ENCODE measurements around the gene SEC24A. TPM values are rescaled to one million over a fixed set of nuclear protein-coding genes. Genes with fewer than 3 reads are reported as not detected.
"Not testable (repeated sequence)": the region's sequence is repeated elsewhere in the genome, so short reads cannot be mapped to it uniquely, and the experiment has no call there.

The SEC24A gene
- polyA plus RNA-seq, 6 donors from 2014 or later, result 3.2 to 7.7 (median 5.6) TPM

DNA sequence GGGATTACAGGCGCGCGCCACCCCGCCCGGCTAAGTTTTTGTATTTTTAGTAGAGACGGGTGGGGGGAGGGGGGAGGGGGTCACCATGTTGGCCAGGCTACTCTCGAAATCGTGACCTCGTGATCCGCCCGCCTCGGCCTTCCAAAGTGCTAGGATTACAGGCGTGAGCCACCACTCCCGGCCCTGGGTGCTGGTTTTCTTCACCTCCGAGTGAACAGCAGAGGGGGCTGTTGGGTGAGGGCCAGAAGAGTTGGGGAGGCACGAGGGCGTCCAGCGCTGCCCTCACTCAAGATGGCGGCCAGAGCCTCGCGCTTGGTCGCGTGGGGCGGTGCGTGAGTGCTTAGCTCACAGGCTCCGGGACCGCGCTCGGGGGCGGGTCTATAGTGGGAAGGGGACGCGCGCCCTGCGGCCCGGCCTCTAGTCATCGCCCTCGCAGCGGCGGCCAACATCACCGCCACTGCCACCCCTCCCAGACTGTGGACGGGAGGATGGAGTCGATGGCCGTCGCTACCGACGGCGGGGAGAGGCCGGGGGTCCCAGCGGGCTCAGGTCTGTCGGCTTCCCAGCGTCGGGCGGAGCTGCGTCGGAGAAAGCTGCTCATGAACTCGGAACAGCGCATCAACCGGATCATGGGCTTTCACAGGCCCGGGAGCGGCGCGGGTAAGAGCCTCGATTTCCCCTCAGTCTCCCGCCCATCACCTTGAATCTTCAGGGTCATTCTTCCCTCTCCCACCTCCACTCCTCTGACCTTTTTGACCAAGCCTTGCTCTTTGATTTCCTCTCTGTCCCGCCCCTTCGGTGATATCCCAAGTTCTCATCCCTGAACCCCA, 89.8 kb downstream of the SEC24A start, which contains the start of gene CAMLG:
Gene CAMLG (plus strand): TSS at position 416 of the 830 bp plus-strand sequence. CDS start 73 bp downstream, at position 489.
- Mint-ChIP-seq H3K4me3 (peak within 1 kb of the TSS; percentile 92 to 99 (median 96)), H3K36me3 (no peaks in the 10 kb centered on the region), H3K4me1 (peaks cover 13 to 52% (median 34%) of the 10 kb centered on the region in 3 donors), H3K27ac (peak within 1 kb of the TSS; percentile 92 to 97 (median 92)), H3K9me3 (no peaks in the 10 kb centered on the region), H3K27me3 (no peaks in the 10 kb centered on the region)
- DNase-seq (peak; percentile 96), ATAC-seq (ENCODE audit: low read depth in 2 of 2) (peak; percentile 95 to 96)

- peak; percentile 39 for DNase-seq
- H3K36me3 Mint-ChIP-seq, result no peaks in the 10 kb centered on the region
- H3K27ac Mint-ChIP-seq, result peak overlapping the region; percentile 92 to 97 (median 92)
- ATAC-seq (ENCODE audit: low read depth in 2 of 2), result peak; percentile 28 to 30
- H3K4me3 Mint-ChIP-seq, result peak overlapping the region; percentile 92 to 99 (median 96)
- H3K4me1 Mint-ChIP-seq, result peaks cover 13 to 52% (median 34%) of the 10 kb centered on the region in 3 donors
- no peaks in the 10 kb centered on the region for H3K27me3 Mint-ChIP-seq
- H3K9me3 Mint-ChIP-seq, result no peaks in the 10 kb centered on the region
These were observed 90.5 kb downstream of the SEC24A start for GRCh38 chr5:134738963-134739661.

DNA sequence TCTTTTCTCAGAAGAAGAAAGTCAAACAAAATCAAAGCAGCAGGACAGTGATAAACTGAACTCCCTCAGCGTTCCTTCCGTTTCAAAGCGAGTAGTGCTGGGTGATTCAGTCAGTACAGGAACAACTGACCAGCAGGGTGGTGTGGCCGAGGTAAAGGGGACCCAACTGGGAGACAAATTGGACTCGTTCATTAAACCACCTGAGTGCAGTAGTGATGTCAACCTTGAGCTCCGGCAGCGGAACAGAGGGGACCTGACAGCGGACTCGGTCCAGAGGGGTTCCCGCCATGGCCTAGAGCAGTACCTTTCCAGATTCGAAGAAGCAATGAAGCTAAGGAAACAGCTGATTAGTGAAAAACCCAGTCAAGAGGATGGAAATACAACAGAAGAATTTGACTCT, 92.5 kb downstream of the SEC24A start:
- H3K4me3 Mint-ChIP-seq, result peak overlapping the region in 1 of 8 donors; percentile 9
- no peak overlapping the region for H3K27ac Mint-ChIP-seq
- no peak for ATAC-seq (ENCODE audit: low read depth in 2 of 2)
- no peak for DNase-seq
- peaks cover 10 to 47% (median 31%) of the 10 kb centered on the region in 3 donors for H3K4me1 Mint-ChIP-seq
- H3K36me3 Mint-ChIP-seq, result no peaks in the 10 kb centered on the region
- H3K27me3 Mint-ChIP-seq, result no peaks in the 10 kb centered on the region
- H3K9me3 Mint-ChIP-seq, result no peaks in the 10 kb centered on the region

- no peak overlapping the region for H3K27ac Mint-ChIP-seq
- no peaks in the 10 kb centered on the region for H3K27me3 Mint-ChIP-seq
- H3K4me3 Mint-ChIP-seq, result no peak overlapping the region
- no peak for DNase-seq
- peaks cover 8 to 36% (median 26%) of the 10 kb centered on the region in 3 donors for H3K4me1 Mint-ChIP-seq
- no peak for ATAC-seq (ENCODE audit: low read depth in 2 of 2)
- no peaks in the 10 kb centered on the region for H3K9me3 Mint-ChIP-seq
- H3K36me3 Mint-ChIP-seq, result no peaks in the 10 kb centered on the region
These were observed 93.5 kb downstream of the SEC24A start for GRCh38 chr5:134742134-134742533.

GRCh38 chr5:134749415-134749814, 100.8 kb downstream of the SEC24A start:
- Mint-ChIP-seq H3K4me3 (no peak overlapping the region), H3K27me3 (no peaks in the 10 kb centered on the region), H3K36me3 (no peaks in the 10 kb centered on the region), H3K4me1 (peaks cover 6 to 7% (median 7%) of the 10 kb centered on the region in 3 donors), H3K9me3 (no peaks in the 10 kb centered on the region), H3K27ac (peak overlapping the region; percentile 35 to 89 (median 68))
- DNase-seq, result no peak
- no peak for ATAC-seq (ENCODE audit: low read depth in 2 of 2)

DNA sequence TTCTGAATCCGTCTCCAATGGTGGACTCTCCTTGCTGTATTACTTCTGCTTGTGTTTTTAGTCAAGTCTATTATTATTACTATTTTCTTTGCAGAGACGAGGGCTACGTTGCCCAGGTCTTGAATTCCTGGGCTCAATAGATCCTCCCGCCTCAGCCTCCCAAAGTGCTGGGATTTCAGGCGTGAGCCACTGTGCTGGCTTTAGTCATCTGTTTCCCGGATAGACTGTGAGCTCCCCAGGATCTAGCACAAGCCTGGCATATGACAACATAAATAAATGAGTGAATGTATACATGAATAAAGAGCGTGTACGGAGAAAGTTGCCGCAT, 109.6 kb downstream of the SEC24A start:
- H3K27me3 Mint-ChIP-seq, result no peaks in the 10 kb centered on the region
- ATAC-seq (ENCODE audit: low read depth in 2 of 2) (no peak), DNase-seq (no peak)
- no peaks in the 10 kb centered on the region for H3K36me3 Mint-ChIP-seq
- peaks cover 31 to 40% (median 36%) of the 10 kb centered on the region in 3 donors for H3K4me1 Mint-ChIP-seq
- no peaks in the 10 kb centered on the region for H3K9me3 Mint-ChIP-seq
- H3K4me3 Mint-ChIP-seq, result peak overlapping the region; percentile 99 to 100 (median 100)
- peak overlapping the region; percentile 93 to 99 (median 97) for H3K27ac Mint-ChIP-seq

DNA sequence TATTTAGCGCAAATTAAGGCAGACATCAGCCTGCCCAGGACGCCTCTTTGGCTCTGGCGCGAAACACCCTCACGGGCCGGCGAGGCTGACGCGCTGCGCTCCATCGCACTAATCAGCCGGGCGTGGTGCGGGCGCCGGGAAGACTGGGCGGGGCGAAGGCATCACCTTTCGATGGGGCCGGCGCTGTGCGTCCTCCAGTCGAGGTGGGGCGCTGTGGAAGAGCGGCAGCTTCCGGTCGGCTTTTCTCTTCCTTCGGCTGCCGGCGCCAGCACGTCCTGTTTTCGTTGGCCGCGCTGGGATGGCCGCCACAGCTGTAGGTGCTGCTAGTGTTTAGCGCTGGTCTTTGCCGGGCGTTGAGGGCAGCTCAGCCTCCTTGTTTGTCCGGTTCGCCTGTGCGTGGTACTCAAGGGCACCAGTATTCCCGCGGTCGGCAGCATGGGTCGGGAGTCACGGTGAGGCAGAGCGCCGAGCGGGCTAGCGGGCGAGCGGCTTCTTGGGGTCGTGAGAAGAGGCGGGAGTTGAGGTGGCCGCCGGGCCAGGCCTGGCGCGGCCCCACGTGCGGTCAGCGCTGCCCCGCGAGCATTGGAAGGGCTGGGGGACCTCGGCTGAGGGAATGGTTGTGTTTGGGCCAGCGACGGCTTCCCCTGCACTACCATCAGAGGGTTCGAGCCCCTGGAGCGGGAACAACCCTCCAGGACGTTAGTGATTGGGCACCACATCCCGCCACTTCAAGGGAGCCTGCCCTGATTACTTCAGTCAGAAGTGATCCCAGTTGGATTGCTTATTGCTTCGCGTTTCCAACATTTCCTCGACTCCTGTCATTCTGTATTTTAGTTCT, 110.1 kb downstream of the SEC24A start, which contains the start of gene DDX46:
Gene DDX46 (plus strand): TSS at position 276 of the 838 bp plus-strand sequence. CDS start 160 bp downstream, at position 436.
- DNase-seq (peak; percentile 89), ATAC-seq (ENCODE audit: low read depth in 2 of 2) (peak; percentile 94 to 97)
- Mint-ChIP-seq H3K4me1 (peaks cover 31 to 40% (median 38%) of the 10 kb centered on the region in 3 donors), H3K4me3 (peak within 1 kb of the TSS; percentile 99 to 100 (median 100)), H3K27ac (peak within 1 kb of the TSS; percentile 93 to 99 (median 97)), H3K27me3 (no peaks in the 10 kb centered on the region), H3K9me3 (no peaks in the 10 kb centered on the region), H3K36me3 (no peaks in the 10 kb centered on the region)

GRCh38 chr5:134767528-134768291, 119.1 kb downstream of the SEC24A start:
- not testable (repeated sequence) for H3K27me3 Mint-ChIP-seq

GRCh38 chr5:134769206-134769605, 120.6 kb downstream of the SEC24A start:
- peaks cover 9 to 15% of the 10 kb centered on the region in 2 donors for H3K36me3 Mint-ChIP-seq
- no peak overlapping the region for H3K4me3 Mint-ChIP-seq
- DNase-seq (no peak), ATAC-seq (ENCODE audit: low read depth in 2 of 2) (no peak)
- no peak overlapping the region for H3K27ac Mint-ChIP-seq
- H3K27me3 Mint-ChIP-seq, result no peaks in the 10 kb centered on the region
- no peaks in the 10 kb centered on the region for H3K9me3 Mint-ChIP-seq
- peaks cover 0 to 4% (median 0%) of the 10 kb centered on the region in 3 donors for H3K4me1 Mint-ChIP-seq

More at GRCh38 chr5:134767528-134768291, 119.1 kb downstream of the SEC24A start:
- not testable (repeated sequence) for H3K4me3 Mint-ChIP-seq; DNase-seq; H3K36me3 Mint-ChIP-seq; ATAC-seq (ENCODE audit: low read depth in 2 of 2); H3K9me3 Mint-ChIP-seq; H3K4me1 Mint-ChIP-seq
- H3K27ac Mint-ChIP-seq, result peak overlapping the region in 2 of 6 donors; percentile 47 to 49

DNA sequence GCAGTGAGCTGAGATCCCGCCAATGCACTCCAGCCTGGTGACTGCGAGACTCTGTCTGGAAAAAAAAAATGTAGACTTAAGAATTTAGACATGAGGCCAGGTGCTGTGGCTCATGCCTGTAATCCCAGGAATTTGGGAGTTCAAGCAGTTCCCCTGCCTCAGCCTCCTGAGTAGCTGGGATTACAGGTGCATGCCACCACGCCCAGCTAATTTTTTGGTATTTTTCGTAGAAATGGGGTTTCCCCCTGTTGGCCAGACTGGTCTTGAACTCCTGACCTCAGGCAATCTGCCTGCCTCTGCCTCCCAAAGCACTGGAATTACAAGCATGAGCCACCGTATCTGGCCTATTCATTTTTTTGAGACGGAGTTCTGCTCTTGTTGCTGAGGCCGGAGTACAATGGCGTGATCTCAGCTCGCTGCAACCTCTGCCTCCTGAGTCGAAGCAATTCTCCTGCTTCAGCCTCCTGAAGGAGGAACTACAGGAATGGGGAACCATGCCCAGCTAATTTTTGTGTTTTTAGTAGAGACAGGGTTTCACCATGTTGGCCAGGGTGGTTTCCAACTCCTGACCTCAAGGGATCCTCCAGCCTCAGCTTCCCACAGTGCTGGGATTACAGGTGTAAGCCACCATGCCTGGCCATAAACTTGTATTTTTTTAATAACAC, 124.0 kb downstream of the SEC24A start:
- H3K4me1 Mint-ChIP-seq, result peaks cover 5% of the 10 kb centered on the region in 3 donors
- H3K27ac Mint-ChIP-seq, result peak overlapping the region in 3 of 6 donors; percentile 34 to 80 (median 53)
- H3K36me3 Mint-ChIP-seq, result peaks cover 10 to 16% of the 10 kb centered on the region in 2 donors
- no peaks in the 10 kb centered on the region for H3K9me3 Mint-ChIP-seq
- H3K4me3 Mint-ChIP-seq, result no peak overlapping the region
- H3K27me3 Mint-ChIP-seq, result no peaks in the 10 kb centered on the region
- ATAC-seq (ENCODE audit: low read depth in 2 of 2) (no peak), DNase-seq (no peak)

DNA sequence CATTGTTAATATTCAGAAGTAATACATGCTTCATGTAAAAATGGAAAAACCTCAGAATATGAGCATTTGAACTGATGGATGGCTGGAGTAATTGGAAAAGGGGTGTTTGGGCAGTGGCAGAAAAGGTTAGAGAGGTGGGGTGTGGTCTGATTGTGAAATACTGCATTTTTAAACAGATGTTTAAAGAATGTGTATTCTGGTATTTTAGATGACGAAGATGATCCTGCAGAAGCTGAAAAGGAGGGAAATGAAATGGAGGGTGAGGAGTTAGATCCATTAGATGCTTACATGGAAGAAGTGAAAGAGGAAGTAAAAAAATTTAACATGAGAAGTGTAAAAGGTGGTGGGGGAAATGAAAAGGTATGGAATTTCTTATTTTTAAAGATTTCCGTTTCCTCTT, 128.8 kb downstream of the SEC24A start:
- DNase-seq (no peak), ATAC-seq (ENCODE audit: low read depth in 2 of 2) (no peak)
- Mint-ChIP-seq H3K27ac (peak overlapping the region in 4 of 6 donors; percentile 26 to 60 (median 32)), H3K4me1 (peaks cover 5 to 6% (median 6%) of the 10 kb centered on the region in 3 donors), H3K36me3 (peaks cover 8 to 10% of the 10 kb centered on the region in 2 donors), H3K27me3 (no peaks in the 10 kb centered on the region), H3K9me3 (no peaks in the 10 kb centered on the region), H3K4me3 (no peak overlapping the region)

All from naive B cell (primary cell).